Endothelial cell (in vitro differentiated cells): ENCODE data around the gene ARHGAP1. TPM values are rescaled to one million over a fixed set of nuclear protein-coding genes. Genes with fewer than 3 reads are reported as not detected.

ENCODE experiments used
- DNase-seq: peaks from one replicate; pipeline ENCODE4 v3.0.0; 2021; ENCODE audit warnings: low spot score
- H3K27ac Mint-ChIP-seq: one replicate; pipeline ENCODE4 v1.8.0; 2021; ENCODE audit warnings: mixed read lengths, inconsistent platforms; ENCODE audit not compliant: unreplicated experiment
- H3K27me3 Mint-ChIP-seq: one replicate; pipeline ENCODE4 v1.8.0; 2021; ENCODE audit warnings: mild to moderate bottlenecking, moderate library complexity, mixed read lengths, inconsistent platforms; ENCODE audit not compliant: unreplicated experiment
- H3K36me3 Mint-ChIP-seq: one replicate; pipeline ENCODE4 v1.8.0; 2021; ENCODE audit warnings: mild to moderate bottlenecking, low read depth, mixed read lengths, inconsistent platforms; ENCODE audit not compliant: unreplicated experiment
- H3K4me1 Mint-ChIP-seq: one replicate; pipeline ENCODE4 v1.8.0; 2021; ENCODE audit warnings: mild to moderate bottlenecking, mixed read lengths, inconsistent platforms; ENCODE audit not compliant: unreplicated experiment
- H3K4me3 Mint-ChIP-seq: one replicate; pipeline ENCODE4 v1.8.0; 2021; ENCODE audit warnings: mild to moderate bottlenecking, mixed read lengths, inconsistent platforms; ENCODE audit not compliant: unreplicated experiment
- H3K9me3 Mint-ChIP-seq: one replicate; pipeline ENCODE4 v1.8.0; 2021; ENCODE audit warnings: mixed read lengths, inconsistent platforms; ENCODE audit not compliant: unreplicated experiment
- total RNA-seq: library from RNA; stranded (reverse); fragmentation: NEBNext Ultra II Directional; extraction: Animal tissue kit (Norgen Biotek cat#: 25700); gene quantifications from one replicate; pipeline ENCODE4 v1.2.1, GENCODE V29; 2021; ENCODE audit not compliant: unreplicated experiment
- TF ChIP-seq, protein P1 (sequence below): fragments of 200-600 bp; sonication (generic); IDR thresholded peaks from one replicate; pipeline ENCODE4 v1.5.0; 2021; ENCODE audit warnings: antibody characterized with exemption; ENCODE audit not compliant: unreplicated experiment

ARHGAP1 gene
- total RNA-seq, 1 donor from 2014 or later, result 69.5 TPM

DNA sequence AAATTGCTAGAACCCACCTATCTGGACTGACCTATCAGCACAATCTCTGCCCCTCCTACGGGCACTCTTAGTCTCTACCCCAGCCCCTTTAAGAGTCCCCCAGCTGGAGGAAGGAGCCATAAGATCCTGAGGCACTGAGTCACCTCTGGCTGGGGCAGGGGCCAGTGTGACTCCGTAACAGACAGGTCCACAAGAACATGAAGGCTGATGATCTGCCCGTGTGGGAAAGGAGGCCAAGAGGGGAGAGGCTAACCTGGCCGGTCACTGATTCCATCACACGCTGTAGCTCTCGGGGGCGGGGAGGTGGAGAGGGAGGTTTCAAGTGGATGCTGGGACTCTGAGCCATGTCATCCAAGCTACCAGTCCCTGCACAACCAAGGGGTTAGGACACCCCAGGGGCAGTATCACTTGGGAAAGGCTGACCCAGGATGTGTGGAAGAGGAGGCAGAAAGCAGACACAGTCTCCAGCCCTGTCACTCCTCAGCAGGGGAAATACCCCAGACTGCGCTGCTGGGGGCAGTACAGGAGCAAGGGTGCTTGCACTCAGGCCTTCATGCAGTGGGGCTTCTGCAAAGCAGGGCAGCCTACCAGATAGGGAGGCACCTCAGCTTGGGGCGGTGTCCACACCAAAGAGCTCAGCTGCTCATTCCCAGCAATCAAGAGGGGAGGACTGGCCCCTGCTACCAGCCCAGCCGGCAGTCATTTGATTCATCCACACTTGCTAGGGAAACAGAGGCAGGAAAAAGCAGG lies 22.3 kb downstream of the ARHGAP1 start:
- peaks cover 26% of the 10 kb centered on the region for H3K4me1 Mint-ChIP-seq
- no peak overlapping the region for H3K4me3 Mint-ChIP-seq
- no peak for DNase-seq
- H3K27me3 Mint-ChIP-seq, result peaks cover 13% of the 10 kb centered on the region
- H3K9me3 Mint-ChIP-seq, result no peaks in the 10 kb centered on the region
- TF ChIP-seq, protein P1, sequence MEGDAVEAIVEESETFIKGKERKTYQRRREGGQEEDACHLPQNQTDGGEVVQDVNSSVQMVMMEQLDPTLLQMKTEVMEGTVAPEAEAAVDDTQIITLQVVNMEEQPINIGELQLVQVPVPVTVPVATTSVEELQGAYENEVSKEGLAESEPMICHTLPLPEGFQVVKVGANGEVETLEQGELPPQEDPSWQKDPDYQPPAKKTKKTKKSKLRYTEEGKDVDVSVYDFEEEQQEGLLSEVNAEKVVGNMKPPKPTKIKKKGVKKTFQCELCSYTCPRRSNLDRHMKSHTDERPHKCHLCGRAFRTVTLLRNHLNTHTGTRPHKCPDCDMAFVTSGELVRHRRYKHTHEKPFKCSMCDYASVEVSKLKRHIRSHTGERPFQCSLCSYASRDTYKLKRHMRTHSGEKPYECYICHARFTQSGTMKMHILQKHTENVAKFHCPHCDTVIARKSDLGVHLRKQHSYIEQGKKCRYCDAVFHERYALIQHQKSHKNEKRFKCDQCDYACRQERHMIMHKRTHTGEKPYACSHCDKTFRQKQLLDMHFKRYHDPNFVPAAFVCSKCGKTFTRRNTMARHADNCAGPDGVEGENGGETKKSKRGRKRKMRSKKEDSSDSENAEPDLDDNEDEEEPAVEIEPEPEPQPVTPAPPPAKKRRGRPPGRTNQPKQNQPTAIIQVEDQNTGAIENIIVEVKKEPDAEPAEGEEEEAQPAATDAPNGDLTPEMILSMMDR, result no peak
- peak overlapping the region; percentile 72 for H3K27ac Mint-ChIP-seq
- H3K36me3 Mint-ChIP-seq, result peaks cover 23% of the 10 kb centered on the region

DNA sequence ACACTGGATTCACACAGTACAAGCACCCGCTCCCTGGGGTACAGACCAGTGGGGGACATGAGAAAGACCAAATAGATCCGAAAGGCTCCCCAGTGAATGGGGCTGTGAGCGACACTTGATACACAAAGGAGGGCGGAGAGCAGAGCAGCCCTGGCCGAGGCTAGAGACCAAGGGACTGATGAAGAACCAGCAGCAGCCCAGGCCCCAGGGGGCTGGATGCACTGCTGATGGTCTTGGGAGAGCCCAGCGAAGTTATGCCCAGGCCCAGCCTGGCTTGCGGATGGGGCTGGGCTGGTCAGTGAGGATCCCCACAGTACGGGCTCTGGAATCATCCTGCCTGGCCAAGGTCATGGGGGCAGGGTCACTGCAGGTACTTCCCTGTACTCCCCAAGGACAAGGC lies 23.2 kb downstream of the ARHGAP1 start:
- peak overlapping the region; percentile 26 for H3K4me3 Mint-ChIP-seq
- H3K4me1 Mint-ChIP-seq, result peaks cover 34% of the 10 kb centered on the region
- H3K27me3 Mint-ChIP-seq, result peaks cover 13% of the 10 kb centered on the region
- H3K36me3 Mint-ChIP-seq, result peaks cover 32% of the 10 kb centered on the region
- H3K27ac Mint-ChIP-seq, result peak overlapping the region; percentile 91
- no peak for DNase-seq
- no peaks in the 10 kb centered on the region for H3K9me3 Mint-ChIP-seq
- TF ChIP-seq, protein P1, result no peak

DNA sequence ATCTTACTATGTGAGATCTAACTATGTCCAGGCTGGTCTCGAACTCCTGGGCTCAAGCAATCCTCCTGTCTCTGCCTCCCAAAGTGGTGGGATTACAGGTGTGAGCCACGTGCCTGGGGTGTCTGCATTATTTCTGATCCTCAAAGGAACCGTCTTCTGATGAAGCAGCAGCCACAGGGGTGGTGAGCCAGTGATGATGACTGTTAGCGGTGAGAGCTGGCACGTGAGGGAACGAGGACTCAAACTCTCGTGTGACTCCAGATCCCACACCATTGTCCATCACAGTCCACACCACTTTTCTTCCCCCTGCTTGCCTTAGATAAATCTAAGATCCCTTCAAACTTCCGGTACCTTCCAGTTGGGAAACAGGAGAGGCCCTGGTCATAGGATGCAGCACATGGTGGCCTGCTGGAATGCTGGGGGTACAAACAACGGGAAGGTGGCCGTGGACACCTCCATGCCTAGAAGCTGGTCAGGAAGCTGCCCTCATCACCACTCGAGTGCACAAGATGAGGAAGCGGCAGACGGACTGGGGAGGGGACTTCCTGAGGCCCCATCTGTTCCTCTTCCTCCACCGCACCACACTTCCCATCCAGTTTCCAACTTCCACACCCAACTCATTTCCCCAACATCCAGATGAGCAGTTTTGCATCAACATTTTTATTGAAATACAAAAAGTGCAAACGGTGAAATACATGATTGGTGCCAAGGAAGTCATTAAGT lies 23.8 kb downstream of the ARHGAP1 start:
- Mint-ChIP-seq H3K27me3 (peaks cover 14% of the 10 kb centered on the region), H3K27ac (peak overlapping the region; percentile 91), H3K4me1 (peaks cover 39% of the 10 kb centered on the region)

DNA sequence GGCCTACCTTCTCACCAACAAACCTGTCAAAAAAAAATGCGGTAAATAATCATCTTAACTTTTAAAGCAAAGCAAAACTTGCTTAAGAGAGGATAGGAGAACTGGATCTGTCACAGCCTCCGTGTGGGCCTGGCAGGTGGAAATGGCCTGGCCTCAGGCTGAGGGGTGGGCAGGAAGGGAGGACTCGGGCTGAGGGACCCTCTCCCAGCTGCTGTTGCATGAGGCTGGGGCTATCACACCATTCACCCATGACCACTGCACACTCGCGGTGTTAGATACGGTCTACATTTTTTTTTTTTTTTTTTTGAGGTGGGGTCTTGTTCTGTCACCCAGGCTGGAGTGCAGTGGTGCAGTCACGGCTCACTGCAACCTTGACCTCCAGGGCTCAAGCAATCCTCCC lies 24.5 kb downstream of the ARHGAP1 start:
- no peak for DNase-seq
- H3K27me3 Mint-ChIP-seq, result peaks cover 14% of the 10 kb centered on the region
- H3K4me1 Mint-ChIP-seq, result peaks cover 39% of the 10 kb centered on the region
- no peaks in the 10 kb centered on the region for H3K9me3 Mint-ChIP-seq
- no peak overlapping the region for H3K27ac Mint-ChIP-seq
- TF ChIP-seq, protein P1, result no peak
- no peak overlapping the region for H3K4me3 Mint-ChIP-seq
- peaks cover 38% of the 10 kb centered on the region for H3K36me3 Mint-ChIP-seq

More for the DNA sequence above, 23.8 kb downstream of the ARHGAP1 start:
- peak overlapping the region; percentile 26 for H3K4me3 Mint-ChIP-seq
- TF ChIP-seq, protein P1, result no peak
- H3K9me3 Mint-ChIP-seq, result no peaks in the 10 kb centered on the region
- H3K36me3 Mint-ChIP-seq, result peaks cover 35% of the 10 kb centered on the region
- peak; percentile 24 for DNase-seq

DNA sequence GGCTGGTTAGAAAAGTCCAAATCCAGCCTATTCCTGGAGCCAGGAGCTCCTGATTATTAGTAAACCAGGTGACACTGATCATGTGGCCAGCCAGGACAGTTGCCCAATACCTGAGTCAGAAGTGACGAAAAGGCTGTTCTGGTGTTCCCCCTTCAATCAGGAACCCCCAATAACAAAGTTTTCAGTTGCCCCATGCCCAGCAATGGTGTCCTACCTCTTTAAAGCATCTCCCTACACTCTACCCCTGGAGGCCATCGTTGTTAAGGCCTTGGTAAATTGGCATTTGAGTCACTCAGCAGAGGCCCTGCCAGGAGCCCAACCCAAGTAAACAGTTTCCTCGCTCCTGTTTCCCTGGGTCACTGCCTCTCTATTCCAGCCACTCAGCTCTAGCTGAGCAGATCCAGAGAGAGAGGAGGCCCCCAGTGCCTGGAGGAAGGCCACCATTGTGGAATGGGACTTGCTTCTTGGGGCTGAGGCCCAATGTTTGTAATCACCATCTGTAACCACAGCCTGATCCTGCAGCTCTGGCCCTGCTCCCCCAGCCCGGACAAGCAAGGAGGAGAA lies 25.0 kb downstream of the ARHGAP1 start:
- peaks cover 39% of the 10 kb centered on the region for H3K4me1 Mint-ChIP-seq
- H3K9me3 Mint-ChIP-seq, result no peaks in the 10 kb centered on the region
- H3K27me3 Mint-ChIP-seq, result peaks cover 14% of the 10 kb centered on the region
- no peak overlapping the region for H3K4me3 Mint-ChIP-seq
- no peak for DNase-seq
- TF ChIP-seq, protein P1, result no peak
- H3K27ac Mint-ChIP-seq, result no peak overlapping the region
- peaks cover 36% of the 10 kb centered on the region for H3K36me3 Mint-ChIP-seq
